Esophagus squamous epithelium (tissue), 5 donors: ENCODE data around the gene UPP2. TPM values are rescaled to one million over a fixed set of nuclear protein-coding genes. Genes with fewer than 3 reads are reported as not detected.

ENCODE experiments used
- DNase-seq: peaks from one replicate; lab custom pipeline; 2025; lab: John Stamatoyannopoulos, UW
- H3K27ac ChIP-seq, 4 donors: fragments of 200-600 bp; sonication (generic); one replicate each; pipeline ENCODE4 v1.5.1; 2016 to 2019; ENCODE audit warnings: mild to moderate bottlenecking in 1 of 4
- H3K27me3 ChIP-seq, 4 donors: fragments of 200-600 bp; sonication (generic); 1 replicate in 3 of 4; 2 replicates in 1 of 4; pipeline versions ENCODE4 v1.5.1 to v1.6.0; 2017 to 2021; ENCODE audit warnings: antibody characterized with exemption in 1 of 4
- H3K36me3 ChIP-seq, 3 donors: fragments of 200-600 bp; sonication (generic); one replicate each; pipeline ENCODE4 v1.5.1; 2016 to 2019
- H3K4me1 ChIP-seq, 3 donors: fragments of 200-600 bp; sonication (generic); one replicate each; pipeline ENCODE4 v1.5.1; 2017 to 2019
- H3K4me3 ChIP-seq, 4 donors: fragments of 200-600 bp; sonication (generic); 1 replicate in 3 of 4; 2 replicates in 1 of 4; pipeline ENCODE4 v1.5.1; 2016 to 2019; ENCODE audit warnings: mild to moderate bottlenecking in 2 of 4, moderate library complexity in 1 of 4
- H3K9me3 ChIP-seq, 3 donors: fragments of 200-600 bp; sonication (generic); one replicate each; pipeline ENCODE4 v1.5.1; 2016 to 2019
- POLR2A ChIP-seq, 4 donors: fragments of 450-650 bp; IDR thresholded peaks; one replicate each; pipeline ENCODE4 v1.6.1; 2017; ENCODE audit warnings: antibody characterized with exemption in 4 of 4, mild to moderate bottlenecking in 4 of 4, moderate library complexity in 3 of 4
- WGBS, 2 donors: methylation state at CpG; one replicate each; pipeline ENCODE4 v1.1.5; 2018; 5-methylcytosine and 5-hydroxymethylcytosine counted together
- intact Hi-C: fragments of 100-400 bp; cut with DNase I; formaldehyde crosslinking; loops from one replicate; pipeline ENCODE4 v1.15.0; 2022
- total RNA-seq, 4 donors: library from RNA; depleted of rRNA; stranded (reverse); fragments of >200 nt; gene quantifications; one replicate each; pipeline ENCODE4 v1.1.0, GENCODE V29; 2016
- TF ChIP-seq, protein P1 (sequence below), 6 experiments: fragments of 450-650 bp in 4 of 6; fragments of 200-600 bp in 2 of 6; sonication (generic) in 2 of 6; IDR thresholded peaks; one replicate each; pipeline ENCODE4 v1.5.1; 2016 to 2019; ENCODE audit warnings: antibody characterized with exemption in 6 of 6, mild to moderate bottlenecking in 4 of 6, moderate library complexity in 4 of 6
- donor health status: DM: yes; HTN: yes; CAD: no.

The UPP2 gene
- total RNA-seq, 4 donors from 2014 or later = not detected

DNA sequence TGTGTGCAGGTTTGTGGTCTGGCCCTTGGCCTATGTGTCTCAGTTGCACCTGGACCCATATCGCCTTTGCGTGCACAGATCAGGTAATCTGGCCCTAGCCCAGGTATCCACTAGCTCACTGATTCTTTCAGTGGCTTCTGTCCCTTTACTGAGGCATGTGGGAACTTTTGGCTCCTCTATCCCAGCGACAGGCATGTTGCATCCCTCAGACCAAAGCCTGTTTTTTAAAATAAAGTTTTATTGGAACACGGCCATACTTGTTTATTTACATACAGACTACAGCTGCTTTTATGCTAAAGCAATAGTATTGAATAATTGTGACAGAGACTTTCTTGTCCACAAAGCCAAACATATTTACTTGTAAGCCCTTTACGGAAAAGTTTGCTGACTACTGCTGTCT, 39.9 kb upstream of the UPP2 start:
- no peak overlapping the region for H3K27ac ChIP-seq
- no peak for DNase-seq
- H3K4me3 ChIP-seq = no peak overlapping the region
- WGBS, 2 donors = 81 to 84% methylated on average over 5 of the region's 5 CpGs
- H3K4me1 ChIP-seq = no peaks in the 10 kb centered on the region
- intact Hi-C loops = no loop called here
- no peaks in the 10 kb centered on the region for H3K27me3 ChIP-seq
- H3K36me3 ChIP-seq = no peaks in the 10 kb centered on the region
- H3K9me3 ChIP-seq = peaks cover 0 to 7% (median 0%) of the 10 kb centered on the region in 3 donors
- TF ChIP-seq POLR2A (IDR thresholded peaks at IDR 0.05) = no peak
- TF ChIP-seq, protein P1, sequence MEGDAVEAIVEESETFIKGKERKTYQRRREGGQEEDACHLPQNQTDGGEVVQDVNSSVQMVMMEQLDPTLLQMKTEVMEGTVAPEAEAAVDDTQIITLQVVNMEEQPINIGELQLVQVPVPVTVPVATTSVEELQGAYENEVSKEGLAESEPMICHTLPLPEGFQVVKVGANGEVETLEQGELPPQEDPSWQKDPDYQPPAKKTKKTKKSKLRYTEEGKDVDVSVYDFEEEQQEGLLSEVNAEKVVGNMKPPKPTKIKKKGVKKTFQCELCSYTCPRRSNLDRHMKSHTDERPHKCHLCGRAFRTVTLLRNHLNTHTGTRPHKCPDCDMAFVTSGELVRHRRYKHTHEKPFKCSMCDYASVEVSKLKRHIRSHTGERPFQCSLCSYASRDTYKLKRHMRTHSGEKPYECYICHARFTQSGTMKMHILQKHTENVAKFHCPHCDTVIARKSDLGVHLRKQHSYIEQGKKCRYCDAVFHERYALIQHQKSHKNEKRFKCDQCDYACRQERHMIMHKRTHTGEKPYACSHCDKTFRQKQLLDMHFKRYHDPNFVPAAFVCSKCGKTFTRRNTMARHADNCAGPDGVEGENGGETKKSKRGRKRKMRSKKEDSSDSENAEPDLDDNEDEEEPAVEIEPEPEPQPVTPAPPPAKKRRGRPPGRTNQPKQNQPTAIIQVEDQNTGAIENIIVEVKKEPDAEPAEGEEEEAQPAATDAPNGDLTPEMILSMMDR (IDR thresholded peaks at IDR 0.05) = no peak

DNA sequence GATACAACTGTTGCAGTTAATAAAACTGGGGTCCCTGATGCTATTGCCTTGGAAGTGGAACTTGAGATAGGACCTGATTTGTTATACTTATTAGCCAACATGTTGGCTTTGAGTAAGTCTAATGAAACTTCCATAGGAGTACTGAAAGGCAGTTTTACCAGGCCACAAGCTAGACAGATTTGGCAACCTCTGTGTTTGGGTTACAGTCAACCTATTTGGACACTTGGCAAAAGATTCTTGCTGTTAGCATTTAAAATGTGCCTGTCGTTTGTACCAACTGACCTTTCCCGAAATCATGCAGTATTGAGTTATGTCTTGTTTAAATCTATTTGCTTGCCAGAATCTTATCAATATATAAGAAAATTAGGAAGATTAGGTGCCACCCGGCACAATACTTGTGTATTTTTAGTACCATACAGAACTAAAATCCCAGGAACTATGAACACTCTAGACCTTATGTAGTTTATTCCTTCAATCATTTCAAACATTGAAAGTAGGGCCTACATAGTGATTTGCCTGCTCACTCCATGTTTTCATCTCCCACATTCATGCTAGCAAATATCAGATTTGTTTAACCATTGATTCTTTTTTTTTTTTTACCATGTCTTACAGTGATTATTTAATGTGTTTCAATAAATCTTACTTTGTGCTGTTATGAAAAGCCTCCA, 35.5 kb upstream of the UPP2 start:
- no peaks in the 10 kb centered on the region for H3K4me1 ChIP-seq
- intact Hi-C loops = no loop called here
- DNase-seq = no peak
- TF ChIP-seq, protein P1 (IDR thresholded peaks at IDR 0.05) = no peak
- TF ChIP-seq POLR2A (IDR thresholded peaks at IDR 0.05) = no peak
- H3K27ac ChIP-seq = no peak overlapping the region
- H3K9me3 ChIP-seq = peaks cover 0 to 7% (median 0%) of the 10 kb centered on the region in 3 donors
- H3K36me3 ChIP-seq = no peaks in the 10 kb centered on the region
- H3K27me3 ChIP-seq = no peaks in the 10 kb centered on the region
- no peak overlapping the region for H3K4me3 ChIP-seq
- 86 to 89% methylated on average over 3 of the region's 3 CpGs for WGBS, 2 donors

DNA sequence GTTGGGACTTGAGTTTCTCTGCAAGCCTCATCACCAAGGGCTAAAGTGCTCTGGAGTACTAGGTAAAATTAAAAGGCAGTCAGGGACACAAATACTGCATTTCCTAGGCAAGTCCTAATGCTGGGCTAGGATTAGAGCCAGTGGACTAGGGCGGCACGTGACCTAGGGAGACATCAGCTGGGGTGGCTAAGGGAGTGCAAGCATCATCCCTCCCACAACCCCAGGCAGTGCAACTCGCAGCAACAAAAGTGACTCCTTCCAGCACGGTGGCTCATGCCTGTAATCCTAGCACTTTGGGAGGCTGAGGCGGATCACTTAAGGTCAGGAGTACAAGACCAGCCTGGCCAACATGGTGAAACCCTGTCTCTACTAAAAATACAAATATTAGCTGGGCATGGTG, 30.7 kb upstream of the UPP2 start:
- Histone ChIP-seq H3K4me3 (no peak overlapping the region), H3K4me1 (no peaks in the 10 kb centered on the region), H3K36me3 (no peaks in the 10 kb centered on the region), H3K27me3 (no peaks in the 10 kb centered on the region), H3K27ac (no peak overlapping the region), H3K9me3 (no peaks in the 10 kb centered on the region)
- 85 to 90% methylated on average over 2 to 5 of the region's 5 CpGs for WGBS, 2 donors
- intact Hi-C loops = no loop called here
- no peak for TF ChIP-seq POLR2A (IDR thresholded peaks at IDR 0.05)
- TF ChIP-seq, protein P1 (IDR thresholded peaks at IDR 0.05) = no peak
- DNase-seq = no peak

DNA sequence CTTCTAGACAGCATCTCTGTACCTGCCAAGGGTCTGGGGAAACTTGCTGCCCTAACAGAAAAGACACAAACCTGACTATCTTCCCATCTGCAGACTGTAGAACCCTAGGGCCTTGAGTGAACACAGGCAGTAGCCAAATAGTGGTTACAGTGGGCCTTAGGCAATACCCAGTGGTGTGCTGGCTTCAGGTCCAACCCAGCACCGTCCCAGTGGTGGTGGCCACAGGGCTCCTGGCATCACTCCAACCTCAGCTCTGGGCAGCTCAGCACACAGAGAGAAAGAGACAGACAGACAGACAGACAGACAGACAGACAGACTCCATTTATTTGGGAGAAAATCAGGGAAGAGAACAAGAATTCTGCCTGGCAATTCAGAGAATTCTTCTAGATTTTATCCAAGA, 29.3 kb upstream of the UPP2 start:
- H3K4me1 ChIP-seq = no peaks in the 10 kb centered on the region
- H3K4me3 ChIP-seq = no peak overlapping the region
- H3K36me3 ChIP-seq = no peaks in the 10 kb centered on the region
- no peak overlapping the region for H3K27ac ChIP-seq
- 43 to 63% methylated on average over 1 of the region's 1 CpG for WGBS, 2 donors
- no peak for DNase-seq
- peaks cover 0 to 4% (median 0%) of the 10 kb centered on the region in 3 donors for H3K9me3 ChIP-seq
- H3K27me3 ChIP-seq = no peaks in the 10 kb centered on the region
- no peak for TF ChIP-seq POLR2A (IDR thresholded peaks at IDR 0.05)
- TF ChIP-seq, protein P1 (IDR thresholded peaks at IDR 0.05) = no peak
- intact Hi-C loops = no loop called here

DNA sequence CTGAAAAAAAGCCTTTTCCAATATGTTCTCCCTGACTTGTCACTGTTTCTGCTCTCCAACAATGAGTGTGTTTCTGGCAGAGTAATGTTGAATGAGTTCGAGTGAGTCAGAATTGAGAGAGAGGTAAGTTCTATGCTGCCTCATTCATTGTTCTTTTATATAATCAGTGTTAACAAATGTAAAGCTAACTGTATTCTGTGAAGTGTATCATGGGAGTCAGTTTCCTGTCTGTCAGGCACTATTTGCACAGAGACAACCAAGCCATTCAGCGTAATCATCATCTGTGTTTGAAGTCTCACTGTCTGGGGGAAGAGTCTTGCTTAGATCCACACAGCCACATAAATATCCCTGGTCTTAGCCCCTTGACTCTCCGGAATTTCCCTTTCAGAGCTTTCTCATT, 22.0 kb upstream of the UPP2 start:
- TF ChIP-seq, protein P1 (IDR thresholded peaks at IDR 0.05) = no peak
- no peak for TF ChIP-seq POLR2A (IDR thresholded peaks at IDR 0.05)
- Histone ChIP-seq H3K4me1 (no peaks in the 10 kb centered on the region), H3K27me3 (no peaks in the 10 kb centered on the region), H3K36me3 (no peaks in the 10 kb centered on the region), H3K9me3 (peaks cover 0 to 7% (median 0%) of the 10 kb centered on the region in 3 donors), H3K27ac (no peak overlapping the region), H3K4me3 (no peak overlapping the region)
- intact Hi-C loops = no loop called here
- 46 to 52% methylated on average over 3 of the region's 3 CpGs for WGBS, 2 donors
- DNase-seq = no peak
